IPS DF 4.7 (cell line): Measurements from ENCODE around the gene FLT1.

Experiments used
- DNase-seq: peaks from one replicate; pipeline ENCODE4 v3.0.0-alpha.2; 2013; ENCODE audit warnings: low spot score; ENCODE audit errors: extremely low read depth

FLT1 gene

GRCh38 chr13:28346154-28346553 is 148.8 kb downstream of the FLT1 start:
- no peak for DNase-seq

- no peak for DNase-seq
Observed at GRCh38 chr13:28344163-28344562, 150.8 kb downstream of the FLT1 start.

- no peak for DNase-seq
Observed at GRCh38 chr13:28342251-28342650, 152.7 kb downstream of the FLT1 start.

- DNase-seq, result no peak
Observed at GRCh38 chr13:28340272-28340793, 154.6 kb downstream of the FLT1 start.

GRCh38 chr13:28339419-28339818 is 155.5 kb downstream of the FLT1 start:
- no peak for DNase-seq

- DNase-seq, result no peak
Observed at GRCh38 chr13:28338742-28339141, 156.2 kb downstream of the FLT1 start.

GRCh38 chr13:28338006-28338574 is 156.8 kb downstream of the FLT1 start:
- no peak for DNase-seq

GRCh38 chr13:28337166-28338005 is 157.5 kb downstream of the FLT1 start:
- DNase-seq, result no peak

GRCh38 chr13:28336193-28336657 is 158.7 kb downstream of the FLT1 start:
- DNase-seq, result no peak

- no peak for DNase-seq
Observed at GRCh38 chr13:28333204-28333881, 161.6 kb downstream of the FLT1 start.

GRCh38 chr13:28329395-28330158 is 165.4 kb downstream of the FLT1 start:
- no peak for DNase-seq

GRCh38 chr13:28328271-28328607 is 166.7 kb downstream of the FLT1 start:
- DNase-seq, result no peak

- DNase-seq, result no peak
Observed at GRCh38 chr13:28327373-28328270, 167.3 kb downstream of the FLT1 start.

GRCh38 chr13:28326056-28326455 is 168.9 kb downstream of the FLT1 start:
- DNase-seq, result no peak

- no peak for DNase-seq
Observed at GRCh38 chr13:28325022-28325421, 169.9 kb downstream of the FLT1 start.

GRCh38 chr13:28324181-28324789 is 170.6 kb downstream of the FLT1 start:
- DNase-seq, result peak; percentile 82

GRCh38 chr13:28322256-28322905 is 172.5 kb downstream of the FLT1 start:
- no peak for DNase-seq

GRCh38 chr13:28321756-28322155 is 173.2 kb downstream of the FLT1 start:
- no peak for DNase-seq

GRCh38 chr13:28320884-28321574 is 173.9 kb downstream of the FLT1 start:
- no peak for DNase-seq
